Measurements from ENCODE around the gene HOTAIR.

GRCh38 chr12:53927220-53928029 is 47.3 kb downstream of the HOTAIR start:
- TF ChIP-seq CTCF (IDR thresholded peaks at IDR 0.05; ENCODE audit: poor library complexity, severe bottlenecking) = no peak
- TF ChIP-seq TAF1 (IDR thresholded peaks at IDR 0.05; ENCODE audit: low read depth) = no peak
- TF ChIP-seq REST (IDR thresholded peaks at IDR 0.05; ENCODE audit: borderline replicate concordance) = no peak
- no peak for TF ChIP-seq EZH2 (IDR thresholded peaks at IDR 0.05; ENCODE audit: borderline replicate concordance, insufficient read depth, low read length, poor library complexity, severe bottlenecking)
- TF ChIP-seq SMC3 (conservative IDR thresholded peaks at IDR 0.05; ENCODE audit: poor library complexity) = no peak
- TF ChIP-seq RAD21 (conservative IDR thresholded peaks at IDR 0.05) = no peak
